ENCODE data around the gene PIK3CB. TPM values are rescaled to one million over a fixed set of nuclear protein-coding genes. Genes with fewer than 3 reads are reported as not detected.
"Not testable (repeated sequence)": the region's sequence is repeated elsewhere in the genome, so short reads cannot be mapped to it uniquely, and the experiment has no call there.

Gene PIK3CB
- total RNA-seq, 1 donor from 2014 or later, result 16.7 TPM

DNA sequence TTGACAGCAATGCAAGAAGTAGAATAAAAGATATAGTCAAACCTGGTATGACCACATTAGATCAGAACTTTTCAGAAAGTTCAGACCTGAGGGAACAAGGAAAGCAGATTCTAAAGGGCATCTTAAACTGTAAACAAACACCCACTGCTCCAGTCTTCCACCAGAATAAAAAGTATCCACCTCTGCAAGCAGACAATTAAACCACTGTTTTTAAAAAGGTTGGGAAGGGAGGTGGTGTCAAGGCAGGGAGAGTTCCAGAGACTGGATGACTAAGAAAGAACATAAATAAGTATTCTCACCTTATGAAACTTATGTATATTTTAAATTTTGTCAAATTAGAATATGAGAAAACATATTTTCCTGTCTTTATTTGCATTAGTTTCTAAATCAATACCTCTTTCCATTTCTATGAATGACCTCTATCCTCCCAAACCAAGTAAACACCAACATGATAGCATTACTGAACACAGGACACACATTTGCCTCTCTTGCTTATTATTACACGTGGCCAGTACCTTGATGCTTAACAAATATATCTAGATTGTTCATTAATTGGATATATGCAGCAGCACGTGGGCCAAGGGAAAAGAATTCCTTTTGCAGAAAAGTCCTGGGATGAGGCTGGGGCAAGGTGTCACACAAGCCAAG is 31.6 kb downstream of the PIK3CB start:
- Mint-ChIP-seq H3K4me1 (ENCODE audit: unreplicated experiment) (peaks cover 2% of the 10 kb centered on the region), H3K9me3 (ENCODE audit: unreplicated experiment) (no peaks in the 10 kb centered on the region), H3K36me3 (ENCODE audit: unreplicated experiment) (no peaks in the 10 kb centered on the region), H3K27me3 (ENCODE audit: unreplicated experiment) (no peaks in the 10 kb centered on the region), H3K4me3 (ENCODE audit: unreplicated experiment) (no peak overlapping the region), H3K27ac (ENCODE audit: unreplicated experiment) (no peak overlapping the region)
- DNase-seq (ENCODE audit: extremely low spot score, unreplicated experiment), result no peak
- no peak for TF ChIP-seq CTCF (IDR thresholded peaks at IDR 0.05)

- not testable (repeated sequence) for H3K27me3 Mint-ChIP-seq (ENCODE audit: unreplicated experiment); H3K36me3 Mint-ChIP-seq (ENCODE audit: unreplicated experiment); H3K4me1 Mint-ChIP-seq (ENCODE audit: unreplicated experiment); DNase-seq (ENCODE audit: extremely low spot score, unreplicated experiment); H3K27ac Mint-ChIP-seq (ENCODE audit: unreplicated experiment); H3K9me3 Mint-ChIP-seq (ENCODE audit: unreplicated experiment); H3K4me3 Mint-ChIP-seq (ENCODE audit: unreplicated experiment)
Observed at GRCh38 chr3:138802223-138802622, 32.5 kb downstream of the PIK3CB start.

GRCh38 chr3:138801792-138802191 is 32.9 kb downstream of the PIK3CB start:
- H3K36me3 Mint-ChIP-seq (ENCODE audit: unreplicated experiment), result no peaks in the 10 kb centered on the region
- peaks cover 8% of the 10 kb centered on the region for H3K4me1 Mint-ChIP-seq (ENCODE audit: unreplicated experiment)
- no peak overlapping the region for H3K27ac Mint-ChIP-seq (ENCODE audit: unreplicated experiment)
- H3K9me3 Mint-ChIP-seq (ENCODE audit: unreplicated experiment), result no peaks in the 10 kb centered on the region
- DNase-seq (ENCODE audit: extremely low spot score, unreplicated experiment), result no peak
- no peak for TF ChIP-seq CTCF (IDR thresholded peaks at IDR 0.05)
- no peak overlapping the region for H3K4me3 Mint-ChIP-seq (ENCODE audit: unreplicated experiment)
- no peaks in the 10 kb centered on the region for H3K27me3 Mint-ChIP-seq (ENCODE audit: unreplicated experiment)

DNA sequence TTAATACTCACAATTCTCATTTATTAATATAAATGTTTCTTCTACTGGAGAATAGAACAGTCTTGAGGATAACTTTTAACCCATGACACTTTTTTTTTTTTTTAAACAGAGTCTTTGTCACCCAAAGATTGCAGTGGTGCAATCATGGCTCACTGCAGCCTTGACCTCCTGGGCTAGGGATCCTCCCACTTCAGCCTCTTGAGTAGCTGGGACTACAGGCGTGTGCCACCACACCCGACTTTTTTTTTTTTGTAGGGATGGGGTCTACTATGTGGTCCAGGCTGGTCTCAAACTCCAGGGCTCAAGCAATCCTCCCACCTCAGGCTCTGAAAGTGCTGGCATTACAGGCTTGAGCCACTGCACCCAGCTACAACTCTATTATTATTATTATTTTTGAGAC is 34.5 kb downstream of the PIK3CB start:
- H3K9me3 Mint-ChIP-seq (ENCODE audit: unreplicated experiment), result no peaks in the 10 kb centered on the region
- H3K27me3 Mint-ChIP-seq (ENCODE audit: unreplicated experiment), result no peaks in the 10 kb centered on the region
- no peaks in the 10 kb centered on the region for H3K36me3 Mint-ChIP-seq (ENCODE audit: unreplicated experiment)
- H3K4me1 Mint-ChIP-seq (ENCODE audit: unreplicated experiment), result peaks cover 8% of the 10 kb centered on the region
- no peak for DNase-seq (ENCODE audit: extremely low spot score, unreplicated experiment)
- no peak overlapping the region for H3K27ac Mint-ChIP-seq (ENCODE audit: unreplicated experiment)
- no peak for TF ChIP-seq CTCF (IDR thresholded peaks at IDR 0.05)
- H3K4me3 Mint-ChIP-seq (ENCODE audit: unreplicated experiment), result no peak overlapping the region

DNA sequence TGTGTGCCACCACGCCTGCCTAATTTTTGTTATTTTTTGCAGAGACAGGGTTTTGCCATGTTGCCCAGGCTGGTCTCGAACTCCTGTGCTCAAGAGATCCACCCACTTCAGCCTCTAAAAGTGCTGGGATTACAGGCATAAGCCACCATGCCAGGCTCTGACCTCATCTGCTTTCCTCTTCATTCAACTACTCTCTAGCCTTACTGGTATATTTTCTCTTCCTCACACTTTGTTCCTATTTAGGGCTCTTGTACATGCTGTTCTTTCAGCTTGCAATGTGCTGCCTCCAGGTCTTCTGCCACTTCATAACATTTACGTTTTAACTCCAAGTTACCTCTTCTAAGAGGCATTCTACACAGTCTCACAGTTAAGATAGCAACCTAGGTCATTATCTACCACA is 34.9 kb downstream of the PIK3CB start:
- Mint-ChIP-seq H3K36me3 (ENCODE audit: unreplicated experiment) (no peaks in the 10 kb centered on the region), H3K4me1 (ENCODE audit: unreplicated experiment) (peaks cover 8% of the 10 kb centered on the region), H3K9me3 (ENCODE audit: unreplicated experiment) (no peaks in the 10 kb centered on the region), H3K27ac (ENCODE audit: unreplicated experiment) (no peak overlapping the region), H3K27me3 (ENCODE audit: unreplicated experiment) (no peaks in the 10 kb centered on the region), H3K4me3 (ENCODE audit: unreplicated experiment) (no peak overlapping the region)
- TF ChIP-seq CTCF (IDR thresholded peaks at IDR 0.05), result no peak
- no peak for DNase-seq (ENCODE audit: extremely low spot score, unreplicated experiment)
